GM12874 (cell line): ENCODE results near the gene ZBTB16.

Experiments
- CTCF ChIP-seq: IDR thresholded peaks from 2 replicates; pipeline ENCODE4 v1.5.1; 2011; ENCODE audit warnings: low read depth, mild to moderate bottlenecking, control low read depth, low read length, moderate library complexity; ENCODE audit not compliant: insufficient read depth

Gene ZBTB16

GRCh38 chr11:114065094-114065493, 5.6 kb downstream of the ZBTB16 start:
- no peak for TF ChIP-seq CTCF

- TF ChIP-seq CTCF, result no peak
Measured at GRCh38 chr11:114066046-114066648, 6.6 kb downstream of the ZBTB16 start.

- TF ChIP-seq CTCF, result no peak
Measured at GRCh38 chr11:114068327-114068726, 8.8 kb downstream of the ZBTB16 start.

- no peak for TF ChIP-seq CTCF
Measured at GRCh38 chr11:114070464-114071139, 11.1 kb downstream of the ZBTB16 start.

GRCh38 chr11:114073007-114073827, 13.7 kb downstream of the ZBTB16 start:
- no peak for TF ChIP-seq CTCF

GRCh38 chr11:114073828-114074381, 14.4 kb downstream of the ZBTB16 start:
- TF ChIP-seq CTCF, result no peak

- no peak for TF ChIP-seq CTCF
Measured at GRCh38 chr11:114074546-114075343, 15.2 kb downstream of the ZBTB16 start.
